HFF-Myc (cell line): Measurements from ENCODE around the gene ASB1.
A peak's percentile ranks its signal among the peaks of the same experiment; 100 is the strongest.

ENCODE experiments used
- DNase-seq: peaks from one replicate; pipeline ENCODE4 v3.0.0-alpha.2; 2011; ENCODE audit warnings: low read depth; ENCODE audit errors: extremely low read depth
- H3K4me3 ChIP-seq: replicated peaks from 2 replicates; pipeline ENCODE4 v1.5.1; 2011; ENCODE audit warnings: low read depth, mild to moderate bottlenecking, control low read depth, low read length
- CTCF ChIP-seq: IDR thresholded peaks from 2 replicates; pipeline ENCODE4 v1.5.1; 2012; ENCODE audit warnings: mild to moderate bottlenecking, low read depth, low read length, control low read depth; ENCODE audit errors: missing control alignments

ASB1 gene

DNA sequence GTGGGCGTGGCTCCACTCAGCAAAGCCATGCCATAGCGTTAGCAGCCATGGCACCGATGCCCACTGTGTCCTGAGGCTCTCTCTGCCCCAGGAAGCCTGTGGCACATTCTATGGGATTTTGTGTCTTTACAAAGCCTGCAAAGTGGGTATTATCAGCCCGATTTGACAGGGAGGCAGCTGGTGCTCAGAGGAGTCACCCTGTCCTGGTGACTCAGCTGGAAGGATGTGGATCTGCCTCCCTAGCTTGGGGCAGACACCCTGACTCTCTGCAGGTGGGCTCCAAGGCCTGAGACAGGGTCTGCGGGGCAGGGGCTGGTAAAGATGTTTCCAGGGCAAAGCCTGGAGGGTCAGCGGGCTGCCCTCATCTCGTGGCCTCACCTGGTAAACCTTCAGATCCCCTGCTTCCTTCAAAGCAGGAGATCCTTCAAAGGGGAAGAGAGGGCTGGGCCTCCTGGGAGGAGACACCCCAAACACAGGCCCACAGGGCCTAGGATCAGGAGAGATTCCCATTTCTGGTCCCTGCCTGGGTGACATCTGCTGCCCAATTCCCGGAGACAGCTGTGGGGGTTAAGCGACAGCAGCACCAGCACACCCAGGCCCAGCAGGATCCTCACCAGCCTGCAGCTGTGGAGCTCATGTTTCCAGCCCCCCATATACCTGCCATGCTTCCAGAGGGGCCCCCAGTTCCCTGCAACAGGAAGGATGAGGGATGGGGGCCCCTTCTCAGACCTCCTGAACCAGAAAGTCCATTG, 3.0 kb upstream of the ASB1 start:
- no peak for DNase-seq
- no peak overlapping the region for H3K4me3 ChIP-seq
- TF ChIP-seq CTCF, result no peak

GRCh38 chr2:238424313-238424700, 2.4 kb upstream of the ASB1 start:
- DNase-seq, result no peak
- H3K4me3 ChIP-seq, result no peak overlapping the region
- TF ChIP-seq CTCF, result no peak

DNA sequence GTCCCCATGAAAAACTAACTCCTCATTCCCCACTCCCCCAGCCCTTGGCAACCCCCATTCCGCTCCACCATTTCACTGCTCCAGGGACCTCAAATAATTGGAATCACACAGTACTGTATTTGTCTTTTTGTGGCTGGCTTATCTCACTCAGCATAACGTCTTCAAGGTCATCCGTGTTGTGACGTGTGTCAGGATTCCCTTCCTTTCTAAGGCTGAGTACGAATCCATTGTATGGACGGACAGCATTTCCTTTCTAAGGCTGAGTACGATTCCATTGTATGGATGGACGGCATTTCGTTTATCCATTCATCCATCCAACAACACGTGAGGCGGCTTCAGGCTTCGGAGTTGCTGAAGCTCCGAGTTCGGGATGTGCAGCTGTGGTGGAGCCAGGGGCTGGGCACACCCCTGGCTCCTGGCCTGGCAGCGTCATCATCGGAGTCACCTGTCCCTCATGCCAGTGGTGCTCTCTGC, 1.2 kb upstream of the ASB1 start:
- DNase-seq, result no peak

GRCh38 chr2:238425979-238426567, 654 bp upstream of the ASB1 start:
- DNase-seq, result no peak
- no peak for TF ChIP-seq CTCF
- H3K4me3 ChIP-seq, result peak overlapping the region; percentile 91

More for the DNA sequence above, 1.2 kb upstream of the ASB1 start:
- peak overlapping the region; percentile 91; the same call in 1 of the 2 replicates for H3K4me3 ChIP-seq
- no peak for TF ChIP-seq CTCF

DNA sequence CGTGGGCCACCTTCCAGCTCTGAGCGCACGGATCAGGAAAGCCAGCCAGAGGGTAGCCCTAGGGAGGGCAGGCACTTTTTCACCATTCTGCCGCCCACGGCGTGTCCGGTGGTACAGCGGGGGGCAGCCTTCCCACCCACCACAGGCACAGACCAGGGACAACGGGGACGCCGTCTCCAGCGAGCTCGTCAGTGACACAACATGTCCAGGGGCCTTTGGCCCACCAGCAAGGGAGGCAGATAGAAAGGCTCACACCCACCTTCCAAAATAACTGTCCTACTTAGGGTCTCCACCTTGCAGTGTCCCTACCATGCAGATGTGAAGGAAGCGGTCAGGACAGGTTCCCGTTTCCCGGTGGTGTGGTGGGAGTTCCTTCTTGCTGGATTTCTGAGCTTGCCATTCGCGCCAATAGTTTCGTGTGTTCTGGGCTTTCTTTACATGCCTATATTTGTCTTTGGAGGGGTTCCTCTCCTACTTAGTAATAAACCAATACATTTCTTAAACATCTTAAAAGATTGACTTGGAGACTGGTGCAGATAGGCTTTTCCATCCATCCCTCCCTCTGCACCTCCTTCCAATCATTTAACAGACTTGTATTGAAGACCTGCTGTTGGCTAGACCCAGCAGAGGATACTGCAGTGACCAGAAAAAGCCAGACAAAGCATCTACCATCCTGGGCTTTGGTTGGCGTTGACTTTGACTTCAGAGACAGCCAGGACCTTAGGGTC, 872 bp downstream of the ASB1 start:
- H3K4me3 ChIP-seq, result peak overlapping the region; percentile 91
- TF ChIP-seq CTCF, result no peak
- no peak for DNase-seq

DNA sequence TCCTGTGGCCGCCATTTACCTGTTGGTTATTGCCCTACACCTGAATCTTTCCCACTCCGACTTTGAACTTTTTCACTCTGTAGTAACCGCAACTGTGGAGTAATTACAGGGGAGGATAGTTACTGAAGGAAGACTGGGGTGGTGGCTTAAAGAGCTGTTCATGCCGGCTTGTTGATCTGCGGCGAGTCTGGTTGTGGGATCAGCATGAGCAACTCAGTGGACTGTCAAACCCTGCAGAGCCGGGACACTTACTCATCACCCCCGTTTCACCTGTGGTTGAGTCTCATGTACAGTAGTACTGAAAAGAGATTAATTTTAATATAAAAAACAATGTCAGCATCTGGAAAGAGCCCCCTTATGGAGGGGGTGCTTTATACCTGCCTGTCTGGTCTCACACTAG, 2.1 kb downstream of the ASB1 start:
- DNase-seq, result no peak
- H3K4me3 ChIP-seq, result peak overlapping the region; percentile 91
- no peak for TF ChIP-seq CTCF
